Stimulated activated effector memory CD8-positive, alpha-beta T cell treated with anti-CD3 and anti-CD28 coated beads, Interleukin-12 subunit alpha, Interleukin-12 subunit beta, amount 100 ng/mL, for 72 hours (primary cell): ENCODE data around the gene TSKU.

ENCODE experiments used
- ATAC-seq: fragments of 150-1000 bp; cut with Tn5 transposase; 2 replicates; pipeline ENCODE4 v1.10.0; 2021
- DNase-seq, 2 donors: peaks; one replicate each; pipeline ENCODE4 v3.0.0; 2021 to 2022; ENCODE audit warnings: low spot score in 2 of 2
- H3K27ac Mint-ChIP-seq: one replicate; pipeline ENCODE4 v1.8.0; 2022; ENCODE audit warnings: mild to moderate bottlenecking, mixed read lengths
- H3K36me3 Mint-ChIP-seq: one replicate; pipeline ENCODE4 v1.8.0; 2022; ENCODE audit warnings: mild to moderate bottlenecking, mixed read lengths
- H3K4me1 Mint-ChIP-seq: one replicate; pipeline ENCODE4 v1.8.0; 2022; ENCODE audit warnings: mixed read lengths
- H3K4me3 Mint-ChIP-seq: one replicate; pipeline ENCODE4 v1.8.0; 2022; ENCODE audit warnings: mild to moderate bottlenecking, mixed read lengths
- H3K9me3 Mint-ChIP-seq: one replicate; pipeline ENCODE4 v1.8.0; 2022; ENCODE audit warnings: mixed read lengths

The TSKU gene

GRCh38 chr11:76762867-76763572, 20.1 kb upstream of the TSKU start:
- Mint-ChIP-seq H3K36me3 (no peaks in the 10 kb centered on the region), H3K9me3 (no peaks in the 10 kb centered on the region)
- no peak for DNase-seq

DNA sequence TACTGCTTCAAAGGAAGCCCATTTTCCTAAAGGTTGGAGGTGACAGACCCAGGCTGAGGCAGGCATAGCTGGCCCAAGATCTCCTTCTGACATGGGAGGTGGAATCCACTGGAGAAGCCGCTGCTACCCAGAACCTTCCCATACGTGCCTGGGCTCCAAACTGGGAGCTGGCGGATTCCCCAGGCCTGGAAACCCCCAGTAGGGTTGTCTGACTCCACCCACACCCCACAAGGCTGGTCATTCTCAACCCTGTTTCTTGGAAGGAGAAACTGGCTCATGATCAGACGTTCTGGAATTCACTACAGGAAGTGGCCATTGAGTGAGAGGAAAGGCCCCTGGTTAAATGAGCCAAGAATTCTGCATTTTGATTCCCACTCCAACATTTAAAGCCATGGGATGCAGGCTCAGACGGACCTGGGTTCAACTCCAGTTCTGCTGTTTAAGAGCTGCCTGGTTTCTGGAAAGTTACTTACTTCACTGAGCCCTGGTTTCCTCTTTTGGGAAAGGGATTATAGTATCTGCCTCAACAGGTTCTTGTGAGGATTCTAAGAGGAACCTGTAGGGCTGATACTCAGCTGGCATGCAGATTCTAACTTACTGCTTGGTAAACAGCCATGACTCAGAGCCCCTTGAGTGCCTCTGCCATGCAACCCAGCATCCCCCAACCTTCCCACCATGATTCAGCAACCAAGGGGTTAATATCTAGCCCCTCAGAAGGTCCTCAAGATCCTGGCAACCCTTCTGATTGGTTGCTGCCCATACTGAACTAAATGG, 19.4 kb upstream of the TSKU start:
- H3K4me3 Mint-ChIP-seq, result no peak overlapping the region
- no peaks in the 10 kb centered on the region for H3K36me3 Mint-ChIP-seq
- no peaks in the 10 kb centered on the region for H3K9me3 Mint-ChIP-seq
- peaks cover 30% of the 10 kb centered on the region for H3K4me1 Mint-ChIP-seq
- no peak for ATAC-seq
- peak overlapping the region; percentile 11 for H3K27ac Mint-ChIP-seq
- no peak for DNase-seq

More at GRCh38 chr11:76762867-76763572, 20.1 kb upstream of the TSKU start:
- ATAC-seq, result no peak
- Mint-ChIP-seq H3K4me3 (no peak overlapping the region), H3K27ac (no peak overlapping the region), H3K4me1 (peaks cover 23% of the 10 kb centered on the region)

GRCh38 chr11:76764941-76765665, 18.1 kb upstream of the TSKU start:
- Mint-ChIP-seq H3K27ac (no peak overlapping the region), H3K36me3 (no peaks in the 10 kb centered on the region), H3K9me3 (no peaks in the 10 kb centered on the region), H3K4me1 (peaks cover 40% of the 10 kb centered on the region), H3K4me3 (no peak overlapping the region)
- DNase-seq (no peak), ATAC-seq (no peak)

DNA sequence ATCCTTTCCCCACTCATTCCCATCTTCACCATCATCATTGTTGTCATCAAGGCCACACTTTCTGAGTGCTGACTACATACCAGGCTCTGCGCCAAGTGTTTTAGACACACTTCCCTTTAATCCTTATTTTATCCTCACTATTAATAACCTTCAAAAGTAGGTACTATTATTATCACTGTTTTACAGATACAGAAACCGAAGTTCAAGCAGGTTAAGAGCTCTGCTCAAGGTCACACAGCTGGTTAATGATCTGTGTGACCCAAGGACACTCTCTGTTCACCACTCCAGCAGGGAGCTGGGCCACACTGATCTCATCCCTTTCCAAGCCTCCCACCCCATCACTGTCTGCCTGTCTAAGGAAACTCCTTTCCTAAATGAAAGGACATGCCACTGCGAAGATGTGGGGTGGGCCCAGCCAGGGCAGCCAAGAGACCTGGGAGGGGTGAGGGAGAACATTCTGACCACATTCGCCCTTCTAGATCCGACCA, 17.2 kb upstream of the TSKU start:
- no peak overlapping the region for H3K4me3 Mint-ChIP-seq
- H3K36me3 Mint-ChIP-seq, result no peaks in the 10 kb centered on the region
- ATAC-seq, result no peak
- no peaks in the 10 kb centered on the region for H3K9me3 Mint-ChIP-seq
- no peak for DNase-seq
- peaks cover 48% of the 10 kb centered on the region for H3K4me1 Mint-ChIP-seq
- no peak overlapping the region for H3K27ac Mint-ChIP-seq

DNA sequence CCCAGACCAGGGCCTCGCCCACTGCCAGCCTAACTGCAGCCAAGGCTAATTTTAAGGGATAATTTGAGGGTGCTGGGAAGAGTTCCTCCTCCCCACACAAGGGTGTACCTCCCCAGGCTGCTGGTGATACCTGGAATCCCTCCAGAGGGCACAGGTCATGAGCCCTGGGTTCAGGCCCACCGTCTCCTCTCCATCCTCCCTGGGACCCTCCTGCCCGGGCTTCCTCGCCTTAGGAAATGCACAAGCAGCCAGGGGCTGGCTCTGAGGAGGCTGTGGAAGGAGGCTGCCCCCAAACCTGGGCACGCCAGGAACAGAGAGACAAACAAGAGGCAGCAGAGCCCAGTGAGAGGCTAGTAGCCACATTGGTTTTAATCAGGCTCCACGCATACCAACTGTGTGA, 16.6 kb upstream of the TSKU start:
- H3K27ac Mint-ChIP-seq, result no peak overlapping the region
- ATAC-seq, result no peak
- peaks cover 54% of the 10 kb centered on the region for H3K4me1 Mint-ChIP-seq
- no peaks in the 10 kb centered on the region for H3K9me3 Mint-ChIP-seq
- no peaks in the 10 kb centered on the region for H3K36me3 Mint-ChIP-seq
- no peak overlapping the region for H3K4me3 Mint-ChIP-seq
- no peak for DNase-seq

DNA sequence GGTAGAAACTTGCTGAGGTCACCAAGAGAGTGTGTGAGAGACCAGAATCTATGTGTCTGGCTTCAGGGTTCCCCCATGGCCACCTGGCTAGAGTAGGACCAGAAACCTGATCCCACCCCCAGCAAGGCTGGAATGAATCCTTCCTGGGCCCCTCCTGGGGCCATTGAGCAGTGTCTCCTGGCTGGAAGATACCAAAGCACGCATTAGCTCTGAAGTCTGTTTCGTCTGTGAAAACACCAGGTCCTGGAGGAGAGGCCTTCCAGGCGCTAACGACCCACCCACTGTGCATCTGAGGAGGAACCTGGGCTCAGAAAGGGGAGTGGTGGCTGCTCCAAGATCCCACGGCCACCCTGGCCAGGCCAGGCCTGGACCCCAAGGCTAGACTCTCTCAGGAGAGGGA, 15.5 kb upstream of the TSKU start:
- H3K9me3 Mint-ChIP-seq, result no peaks in the 10 kb centered on the region
- peaks cover 60% of the 10 kb centered on the region for H3K4me1 Mint-ChIP-seq
- DNase-seq, result no peak
- H3K36me3 Mint-ChIP-seq, result no peaks in the 10 kb centered on the region
- peak overlapping the region; percentile 36 for H3K4me3 Mint-ChIP-seq
- H3K27ac Mint-ChIP-seq, result peak overlapping the region; percentile 78
- ATAC-seq, result no peak

DNA sequence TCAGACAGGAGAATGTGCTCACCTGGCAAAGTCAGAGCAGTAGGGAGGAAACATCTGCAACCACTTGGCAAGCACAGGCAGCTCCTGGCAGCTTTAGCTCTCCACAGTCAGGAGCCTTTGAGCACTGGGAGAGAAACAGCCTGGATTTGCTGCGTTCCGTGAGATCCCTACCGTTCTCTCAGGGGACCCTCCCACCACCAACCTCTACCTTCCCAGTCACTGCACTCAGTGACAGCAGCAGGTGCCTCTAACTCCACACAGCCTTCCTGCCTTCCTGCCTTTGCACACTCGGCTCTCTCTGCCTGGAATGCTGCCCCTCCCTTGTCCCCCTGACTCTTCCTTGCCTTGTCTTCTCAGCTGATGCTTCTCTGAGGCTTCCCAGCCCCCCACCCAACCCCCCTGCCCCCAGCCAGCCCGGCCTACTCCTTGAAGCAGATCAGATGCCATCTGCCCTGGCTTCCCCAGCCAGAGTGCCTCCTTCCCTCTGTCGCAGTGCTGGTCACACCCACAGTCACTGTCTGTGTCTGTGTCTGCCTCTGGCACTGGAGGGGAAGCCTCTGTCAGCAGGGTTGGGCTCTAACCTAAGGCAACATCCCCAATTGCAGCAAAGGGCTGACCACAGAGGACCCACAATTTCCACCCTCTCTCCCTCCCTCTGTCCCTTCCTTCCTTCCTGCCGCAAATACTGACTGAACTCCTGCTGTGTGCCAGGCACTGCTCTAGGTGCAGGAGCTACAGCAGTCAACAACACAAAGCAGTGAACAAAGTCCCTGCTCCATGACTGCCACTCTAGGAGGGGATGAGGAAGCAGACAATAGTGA, 14.9 kb upstream of the TSKU start:
- Mint-ChIP-seq H3K27ac (peak overlapping the region; percentile 78), H3K9me3 (no peaks in the 10 kb centered on the region), H3K4me1 (peaks cover 60% of the 10 kb centered on the region), H3K36me3 (no peaks in the 10 kb centered on the region), H3K4me3 (peak overlapping the region; percentile 36)
- no peak for DNase-seq
- peak; percentile 53 for ATAC-seq

DNA sequence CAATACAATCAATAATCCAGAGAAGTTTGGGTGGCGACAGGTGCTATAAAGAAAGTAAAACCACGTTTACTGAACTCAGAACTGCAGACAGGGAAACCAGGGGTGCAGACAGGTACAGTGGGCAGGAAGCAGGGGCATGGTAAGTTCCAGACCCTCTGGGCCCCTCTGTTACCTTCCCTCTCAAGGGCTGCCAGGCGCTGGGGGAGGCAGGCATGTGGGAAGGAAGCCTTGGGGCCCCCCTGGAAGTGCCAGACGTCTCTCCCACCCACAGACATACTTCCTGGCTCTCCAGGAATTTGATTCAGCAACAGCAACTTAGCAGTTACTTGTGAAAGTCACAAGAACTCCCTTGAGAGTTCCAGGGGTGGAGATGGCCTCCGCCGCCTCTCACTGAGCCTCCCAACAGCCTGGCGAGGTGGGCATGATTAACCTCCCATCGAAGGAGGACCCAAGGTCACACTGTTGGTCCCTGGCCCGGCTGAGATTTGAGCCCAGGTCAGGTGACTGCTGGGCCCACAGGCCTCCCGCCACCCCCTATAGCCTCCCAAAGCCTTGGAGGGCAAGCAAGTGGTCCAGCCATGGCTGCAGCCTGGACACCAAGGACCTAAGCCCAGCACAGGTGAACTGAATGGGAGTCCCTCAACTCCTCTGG, 14.1 kb upstream of the TSKU start:
- Mint-ChIP-seq H3K9me3 (no peaks in the 10 kb centered on the region), H3K4me3 (peak overlapping the region; percentile 36), H3K36me3 (no peaks in the 10 kb centered on the region), H3K27ac (peak overlapping the region; percentile 78), H3K4me1 (peaks cover 60% of the 10 kb centered on the region)
- ATAC-seq (no peak), DNase-seq (no peak)

DNA sequence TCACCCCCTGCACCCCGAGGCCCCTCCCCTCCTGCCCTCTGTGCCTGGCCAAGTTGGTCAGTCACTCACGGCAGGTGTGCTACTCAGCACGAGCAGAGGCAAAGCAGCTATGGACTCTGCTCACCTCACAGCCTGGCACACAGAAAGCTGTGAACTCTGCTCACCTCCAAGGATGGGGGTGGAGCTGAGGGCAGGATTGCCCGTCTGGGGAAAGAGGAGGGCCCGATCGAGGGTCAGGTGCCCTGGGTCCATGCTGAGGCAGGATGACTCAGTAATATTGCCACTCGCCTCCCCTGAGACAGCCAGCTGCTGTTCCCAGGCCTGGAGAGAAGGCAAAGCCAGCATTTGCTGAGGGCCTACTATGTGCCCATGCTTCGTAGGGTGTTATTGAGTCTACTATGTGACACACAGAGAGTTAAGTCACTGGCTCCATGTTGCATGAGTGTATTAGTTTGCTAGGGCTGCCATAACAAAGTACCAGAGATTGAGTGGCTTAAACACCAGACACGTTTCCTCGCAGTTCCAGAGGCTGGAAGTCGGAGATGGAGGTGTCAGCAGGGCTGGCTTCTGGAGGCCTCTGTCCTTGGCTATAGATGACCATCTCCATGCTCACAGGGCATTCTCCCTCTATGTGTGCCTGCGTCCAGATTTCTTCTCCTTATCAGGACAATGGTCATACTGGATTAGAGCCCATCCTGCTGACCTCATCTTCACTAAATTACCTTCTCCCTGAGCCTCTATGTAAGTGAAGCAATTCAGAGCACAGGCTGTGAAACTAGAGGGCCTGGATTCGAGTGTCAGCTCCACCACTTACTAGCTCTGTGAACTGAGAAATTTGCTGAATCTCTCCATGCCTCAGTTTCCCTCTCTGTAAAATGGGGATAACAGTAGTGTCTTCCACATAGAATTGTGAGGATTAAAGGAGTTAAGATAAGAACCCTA, 13.2 kb upstream of the TSKU start:
- H3K4me1 Mint-ChIP-seq, result peaks cover 52% of the 10 kb centered on the region
- H3K27ac Mint-ChIP-seq, result peak overlapping the region; percentile 68
- DNase-seq (no peak), ATAC-seq (peak; percentile 14)
- no peaks in the 10 kb centered on the region for H3K9me3 Mint-ChIP-seq
- peak overlapping the region; percentile 20 for H3K4me3 Mint-ChIP-seq
- no peaks in the 10 kb centered on the region for H3K36me3 Mint-ChIP-seq

GRCh38 chr11:76770642-76771445, 12.3 kb upstream of the TSKU start:
- peaks cover 52% of the 10 kb centered on the region for H3K4me1 Mint-ChIP-seq
- H3K36me3 Mint-ChIP-seq, result no peaks in the 10 kb centered on the region
- DNase-seq, result no peak
- peak overlapping the region; percentile 68 for H3K27ac Mint-ChIP-seq
- no peaks in the 10 kb centered on the region for H3K9me3 Mint-ChIP-seq
- peak; percentile 85 for ATAC-seq
- peak overlapping the region; percentile 20 for H3K4me3 Mint-ChIP-seq

DNA sequence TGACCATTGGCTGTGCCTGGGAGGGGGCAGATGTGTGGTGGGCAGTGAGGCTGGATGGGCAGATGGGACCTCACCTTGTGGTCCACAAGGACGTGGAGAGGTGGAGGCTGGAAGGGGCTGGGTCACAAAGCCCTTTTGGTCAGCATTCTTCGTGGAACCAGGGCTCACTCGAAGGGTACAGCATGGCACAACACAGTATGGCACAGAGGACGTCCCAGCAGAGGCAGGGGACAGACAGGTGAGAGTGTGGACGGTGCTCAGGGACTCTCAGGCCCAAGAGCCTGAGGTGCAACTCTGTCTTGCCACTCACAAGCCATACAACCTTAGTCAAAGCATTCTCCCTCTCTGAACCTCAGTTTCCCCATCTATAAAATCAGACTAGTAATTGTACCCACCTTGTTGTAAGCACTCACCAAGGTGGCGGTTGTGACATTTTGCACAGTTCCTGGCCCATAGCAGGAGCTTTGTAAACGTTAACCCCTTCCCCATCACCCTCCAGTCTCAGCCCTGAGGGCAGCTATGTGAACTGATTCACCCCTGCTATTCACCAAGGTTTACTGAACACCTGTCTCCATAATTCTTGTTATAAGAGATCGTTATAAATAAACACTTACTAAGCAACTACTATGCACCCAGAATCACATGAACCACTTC, 11.6 kb upstream of the TSKU start:
- H3K4me3 Mint-ChIP-seq, result peak overlapping the region; percentile 20

GRCh38 chr11:76772100-76772782, 10.9 kb upstream of the TSKU start:
- H3K27ac Mint-ChIP-seq, result no peak overlapping the region
- H3K4me3 Mint-ChIP-seq, result no peak overlapping the region

More for the DNA sequence above, 11.6 kb upstream of the TSKU start:
- Mint-ChIP-seq H3K36me3 (no peaks in the 10 kb centered on the region), H3K9me3 (peaks cover 3% of the 10 kb centered on the region), H3K4me1 (peaks cover 51% of the 10 kb centered on the region), H3K27ac (peak overlapping the region; percentile 68)
- ATAC-seq, result no peak
- no peak for DNase-seq

More at GRCh38 chr11:76772100-76772782, 10.9 kb upstream of the TSKU start:
- H3K4me1 Mint-ChIP-seq, result peaks cover 45% of the 10 kb centered on the region
- no peak for DNase-seq
- ATAC-seq, result no peak
- H3K36me3 Mint-ChIP-seq, result no peaks in the 10 kb centered on the region
- peaks cover 10% of the 10 kb centered on the region for H3K9me3 Mint-ChIP-seq
